HG03354 (cell line): ENCODE results near the gene CTNS.

Experiments used
- ATAC-seq: cut with Tn5 transposase; IDR thresholded peaks from one replicate; pipeline ENCODE4 v1.9.1; 2021; ENCODE audit warnings: mild to moderate bottlenecking; ENCODE audit not compliant: unreplicated experiment, poor library complexity, severe bottlenecking

CTNS gene

DNA sequence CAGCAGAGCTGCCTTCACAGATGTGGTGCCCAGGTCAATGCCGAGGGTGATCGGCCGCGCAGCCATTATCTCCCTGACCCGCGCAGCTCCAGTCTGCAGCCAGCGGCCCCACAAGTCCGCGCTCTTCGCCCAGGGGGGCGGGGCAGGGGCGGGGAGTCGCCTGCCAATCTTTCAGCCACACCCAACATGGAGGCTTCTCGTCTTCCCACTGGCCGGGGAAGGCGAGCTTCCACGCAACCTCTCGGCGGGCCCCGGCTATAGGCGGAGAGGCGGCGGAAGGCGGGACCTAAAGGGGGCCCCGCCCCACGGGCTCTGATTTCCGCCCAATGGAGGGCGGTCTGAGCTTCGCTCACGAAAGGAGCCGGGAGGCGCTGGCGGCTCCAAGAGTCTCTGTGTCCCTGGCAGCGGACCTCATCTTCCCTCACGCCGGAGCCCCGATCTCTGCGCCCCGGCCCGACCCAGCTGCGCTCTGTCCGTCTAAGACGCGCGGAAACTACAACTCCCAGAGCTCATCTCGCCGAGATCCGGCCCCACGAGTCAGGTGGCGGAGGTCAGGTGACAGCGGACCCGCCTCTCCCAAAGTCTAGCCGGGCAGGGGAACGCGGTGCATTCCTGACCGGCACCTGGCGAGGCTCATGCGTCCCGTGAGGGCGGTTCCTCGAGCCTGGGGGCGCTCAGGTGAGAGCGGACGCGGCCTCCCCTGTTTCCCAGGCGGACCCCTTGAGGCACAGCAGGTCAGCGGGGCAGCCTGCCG is at the start of gene CTNS, which contains the start of gene SHPK:
Gene CTNS (plus strand): TSS at position 607 of the 754 bp plus-strand sequence. CDS start 3,447 bp downstream, outside the sequence.
Gene SHPK (minus strand): TSS at position 97 of the 754 bp plus-strand sequence. CDS start 31 bp downstream, at position 66.
- ATAC-seq = peak; percentile 94

DNA sequence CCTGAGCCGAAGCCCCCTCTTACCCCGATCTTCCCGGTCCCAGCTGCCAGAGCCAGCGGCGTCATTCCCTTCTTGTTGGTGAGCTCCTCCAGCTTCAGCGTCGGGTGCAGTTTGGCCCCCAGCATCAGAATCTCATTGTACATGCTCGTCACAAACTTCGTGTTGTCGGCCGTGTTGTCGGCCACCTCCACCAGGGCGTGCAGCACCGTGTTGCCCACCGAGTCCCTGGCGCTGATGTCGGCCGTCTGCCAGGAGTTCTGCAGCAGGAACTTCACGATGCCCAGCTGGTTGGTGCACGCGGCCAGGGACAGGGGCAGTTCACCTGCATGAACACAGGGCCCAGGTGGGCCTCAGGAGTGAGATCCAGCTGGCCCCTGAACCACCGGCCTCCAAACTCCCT is 46.8 kb upstream of the CTNS start:
- no peak for ATAC-seq

GRCh38 chr17:3590231-3590630 is 46.3 kb upstream of the CTNS start:
- ATAC-seq = no peak

DNA sequence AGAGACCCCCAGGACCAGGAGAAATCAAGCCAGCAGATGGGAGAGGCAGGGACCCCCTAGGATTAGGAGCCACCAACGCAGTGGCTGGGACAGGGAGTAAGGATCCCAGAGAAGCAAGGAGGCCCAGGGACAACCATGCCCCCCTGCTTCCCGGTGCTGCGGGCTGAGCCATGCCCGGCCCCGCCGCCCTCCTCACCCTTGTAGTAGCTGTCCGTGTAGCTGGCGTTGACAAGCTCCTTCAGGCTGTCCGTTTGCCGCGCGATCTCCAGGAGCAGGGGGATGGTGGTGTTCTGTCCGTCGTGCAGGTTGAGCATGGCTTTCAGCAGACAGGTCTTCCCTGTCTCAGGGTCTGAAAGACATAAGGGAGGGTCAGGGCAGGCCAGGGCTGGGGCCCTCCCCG is 45.8 kb upstream of the CTNS start:
- ATAC-seq = no peak

DNA sequence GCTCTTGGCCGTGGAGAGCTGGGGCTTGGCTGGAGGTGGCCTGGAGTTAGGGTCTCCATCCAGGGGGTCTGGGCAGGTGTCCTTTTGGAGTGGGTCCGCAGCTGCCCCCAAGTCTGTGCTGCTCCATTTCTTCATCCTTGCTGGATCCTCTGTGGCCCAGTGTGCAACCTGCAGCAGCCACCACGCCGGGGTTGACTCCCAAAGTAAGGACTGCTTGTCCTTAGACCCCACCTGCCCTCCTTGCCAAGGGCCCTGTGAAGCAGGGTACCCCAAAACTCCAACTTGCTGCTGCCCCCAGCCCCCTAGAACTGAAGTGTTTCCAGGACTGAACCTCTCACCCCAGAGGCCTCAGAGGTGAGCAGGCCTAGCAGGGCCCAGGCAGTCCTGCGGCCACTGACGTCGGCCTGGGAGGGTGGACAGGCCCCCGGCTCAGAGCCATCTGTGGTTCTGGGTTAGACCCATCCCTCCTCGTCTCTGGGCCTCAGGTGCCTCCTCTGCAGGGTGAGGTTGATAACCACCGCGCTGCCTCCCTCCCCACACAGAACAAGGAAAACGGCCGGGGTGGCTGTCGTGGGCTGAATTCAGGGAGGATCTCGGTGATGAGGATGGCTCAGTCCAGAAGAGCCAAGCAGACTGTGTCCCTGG is 44.2 kb upstream of the CTNS start:
- no peak for ATAC-seq

- no peak for ATAC-seq
Measured at GRCh38 chr17:3593384-3593783, 43.2 kb upstream of the CTNS start.

DNA sequence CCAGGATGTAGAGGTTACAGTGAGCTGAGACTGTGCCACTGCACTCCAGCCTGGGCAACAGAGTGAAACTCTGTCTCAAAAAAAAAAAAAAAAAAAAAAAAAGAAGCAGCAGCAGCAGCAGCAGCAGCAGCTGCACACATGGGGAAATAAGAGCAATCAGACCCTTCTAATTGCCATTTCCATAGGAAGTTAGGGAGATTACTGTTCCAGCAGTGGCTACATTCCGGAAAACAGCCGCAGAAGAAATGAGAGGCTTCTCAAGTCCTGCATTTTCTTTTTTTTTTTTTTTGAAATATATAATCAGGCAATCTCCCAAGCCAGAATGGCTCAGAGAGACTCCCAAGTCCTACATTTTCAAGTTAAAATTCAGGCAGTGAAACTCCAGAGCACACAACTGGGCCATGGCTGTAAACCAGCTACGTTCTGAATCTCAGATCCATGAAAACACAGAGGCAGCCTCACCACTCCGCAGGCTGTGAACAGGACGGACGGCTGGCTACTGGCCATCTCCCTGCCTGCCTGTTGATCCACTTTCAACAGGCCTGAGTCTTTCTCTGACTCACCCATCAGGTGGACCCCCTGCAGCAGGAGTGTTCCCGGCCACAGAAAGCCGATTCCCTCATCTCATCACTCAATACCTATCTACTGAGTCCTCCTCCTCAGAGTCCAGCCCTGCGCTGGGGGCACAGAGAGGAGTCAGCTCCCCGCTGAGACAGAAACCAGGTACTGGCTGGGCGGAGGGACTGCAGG is 42.3 kb upstream of the CTNS start:
- no peak for ATAC-seq

DNA sequence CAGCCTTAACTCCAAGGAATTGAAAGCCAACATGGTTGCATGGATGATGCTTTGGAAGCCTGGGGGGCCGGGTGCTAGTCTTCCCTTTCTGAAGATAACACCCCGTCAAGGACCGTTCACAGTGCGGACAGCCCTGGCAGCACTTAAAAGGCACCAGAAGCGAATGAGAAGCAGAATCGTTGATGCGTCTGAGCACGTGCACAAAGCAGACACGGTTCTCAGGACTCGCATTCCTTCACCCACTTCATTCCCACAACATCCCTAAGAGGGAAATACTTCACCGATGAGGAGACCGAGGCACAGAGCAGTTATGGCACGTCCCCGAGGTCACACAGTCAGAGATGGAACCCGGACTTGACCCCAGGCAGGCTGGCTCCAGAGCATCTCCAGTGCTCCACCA is 41.6 kb upstream of the CTNS start:
- no peak for ATAC-seq

- no peak for ATAC-seq
Measured at GRCh38 chr17:3596804-3597464, 39.6 kb upstream of the CTNS start.

DNA sequence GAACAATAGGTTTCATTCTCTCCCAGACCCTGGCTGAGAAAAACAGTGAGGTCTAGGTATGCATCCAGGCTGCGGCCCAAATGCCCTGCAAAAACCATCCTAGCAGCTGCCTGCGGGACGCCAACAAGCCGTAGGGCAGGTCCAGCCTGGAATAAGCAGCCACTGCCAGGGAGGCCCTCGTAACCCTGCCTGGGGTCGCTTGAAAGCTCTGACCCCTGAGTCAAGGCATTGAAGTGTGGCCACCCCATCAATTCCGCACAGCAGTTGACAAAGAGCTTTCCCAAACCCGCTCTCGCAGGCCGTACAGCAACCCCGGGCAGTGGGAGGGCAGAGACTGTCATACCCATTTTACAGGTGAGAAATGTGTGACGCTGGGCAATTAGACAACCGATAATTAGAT is 38.5 kb upstream of the CTNS start:
- no peak for ATAC-seq

- no peak for ATAC-seq
Measured at GRCh38 chr17:3600529-3601205, 35.9 kb upstream of the CTNS start.

DNA sequence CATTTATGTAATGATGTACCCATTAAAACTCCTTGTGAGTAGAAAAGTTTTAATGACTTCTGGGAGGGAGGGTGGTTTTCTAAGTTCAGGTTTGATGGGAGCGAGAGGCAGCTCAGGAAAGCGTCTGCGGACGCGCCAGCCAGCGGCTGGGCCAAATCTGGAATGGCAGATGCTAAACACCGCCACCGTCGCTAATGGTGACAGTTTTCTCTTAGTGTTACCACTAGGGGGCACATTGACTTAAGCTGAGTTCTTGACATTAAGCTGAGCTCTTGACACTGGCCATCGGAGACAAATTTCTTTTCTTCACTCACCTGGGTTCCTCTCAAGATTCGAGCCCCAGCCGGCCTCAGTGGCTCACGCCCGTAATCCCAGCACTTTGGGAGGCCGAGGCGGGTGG is 34.1 kb upstream of the CTNS start:
- ATAC-seq = no peak

DNA sequence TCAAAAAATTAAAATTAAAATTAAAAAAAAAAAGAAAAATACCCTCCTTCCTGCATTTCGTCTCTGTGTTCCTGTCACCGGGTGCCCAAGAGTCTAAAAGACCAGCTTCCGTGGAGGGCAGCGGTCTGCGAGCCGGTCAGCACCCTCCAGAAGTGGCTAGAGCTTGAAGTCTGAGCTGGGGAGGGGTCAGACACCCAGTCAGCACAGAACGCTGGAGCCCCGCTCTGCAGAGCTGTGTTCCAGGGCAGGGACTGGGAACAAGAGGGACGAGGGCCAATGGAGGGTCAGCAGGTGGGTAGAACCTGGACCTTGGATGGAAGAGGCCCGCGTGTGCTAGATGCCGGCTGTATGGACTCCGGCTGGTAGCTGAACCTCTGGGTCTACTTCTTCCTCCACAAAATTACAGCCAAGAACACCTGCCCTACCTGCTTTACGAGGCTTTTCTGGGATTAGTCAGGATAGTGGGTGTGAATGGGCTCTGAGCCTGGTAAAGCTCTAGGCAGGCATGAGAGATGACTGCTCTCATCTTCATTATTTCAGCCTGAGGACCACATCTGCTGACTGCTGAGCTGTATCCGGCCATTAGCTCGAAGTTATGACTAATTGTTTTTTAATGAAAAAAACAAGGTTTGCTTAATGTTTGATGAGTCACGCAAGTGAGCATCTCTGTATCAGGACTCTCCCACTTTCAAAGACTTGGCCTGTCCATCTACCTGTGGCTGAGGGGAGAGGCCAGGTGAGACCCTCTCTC is 33.3 kb upstream of the CTNS start:
- ATAC-seq = no peak

DNA sequence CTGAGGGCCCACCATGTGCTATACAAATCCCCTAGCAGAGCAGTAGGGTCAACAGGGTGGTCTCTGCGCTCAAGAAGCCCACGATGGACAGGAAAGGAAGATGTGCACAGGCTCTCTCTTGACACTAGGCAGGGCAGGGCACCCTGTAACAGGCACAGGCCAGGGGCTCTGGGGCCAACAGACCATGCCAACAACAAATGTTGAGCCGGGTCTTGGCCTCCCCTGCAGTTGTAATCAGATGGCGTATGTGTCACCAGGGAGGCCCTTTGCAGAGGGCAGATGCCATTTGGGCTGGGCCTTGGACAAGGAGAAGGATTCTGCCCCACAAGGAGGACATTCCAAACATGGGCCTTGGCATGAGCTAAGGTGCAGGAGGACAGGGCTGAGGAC is 32.7 kb upstream of the CTNS start:
- no peak for ATAC-seq

GRCh38 chr17:3609689-3610088 is 26.9 kb upstream of the CTNS start:
- no peak for ATAC-seq

- no peak for ATAC-seq
Measured at GRCh38 chr17:3610523-3610922, 26.0 kb upstream of the CTNS start.

- ATAC-seq = no peak
Measured at GRCh38 chr17:3613124-3613523, 23.4 kb upstream of the CTNS start.

GRCh38 chr17:3615160-3615870 is 21.2 kb upstream of the CTNS start:
- no peak for ATAC-seq
